MCF 10A (cell line): ENCODE results near the gene ATP5MC2. TPM values are rescaled to one million over a fixed set of nuclear protein-coding genes. Genes with fewer than 3 reads are reported as not detected.
"Not testable (repeated sequence)": the region's sequence is repeated elsewhere in the genome, so short reads cannot be mapped to it uniquely, and the experiment has no call there.

Experiments used
- BruUV-seq: library from RNA; stranded (reverse); fragments of 400-500 nt; replicated peaks from 2 replicates; lab custom pipeline; 2021; lab: Mats Ljungman, UMichigan
- CTCF ChIA-PET: fragments of 300-600 bp; sonication (Branson Sonifier 250); formaldehyde crosslinking; extraction: SDS; loops from one replicate; lab custom pipeline; 2021; ENCODE audit warnings: antibody characterized with exemption, inconsistent platforms; lab: Yijun Ruan, JAX
- POLR2A ChIA-PET: fragments of 300-600, 350-650 bp; sonication (Branson Sonifier 250); formaldehyde crosslinking; extraction: SDS; loops from one replicate; lab custom pipeline; 2020; ENCODE audit warnings: antibody characterized with exemption, inconsistent platforms; lab: Yijun Ruan, JAX
- DNase-seq: peaks from one replicate; pipeline ENCODE4 v3.0.0-alpha.2; 2018; ENCODE audit not compliant: unreplicated experiment
- H3K27ac Mint-ChIP-seq: one replicate; pipeline ENCODE4 v1.8.0; 2022; ENCODE audit warnings: mild to moderate bottlenecking, low read depth, mixed read lengths; ENCODE audit not compliant: unreplicated experiment
- H3K27me3 Mint-ChIP-seq: one replicate; pipeline ENCODE4 v1.8.0; 2022; ENCODE audit warnings: mixed read lengths; ENCODE audit not compliant: insufficient read depth, unreplicated experiment
- H3K36me3 Mint-ChIP-seq: one replicate; pipeline ENCODE4 v1.8.0; 2022; ENCODE audit warnings: mild to moderate bottlenecking, moderate library complexity, mixed read lengths; ENCODE audit not compliant: insufficient read depth, unreplicated experiment
- H3K4me1 Mint-ChIP-seq: one replicate; pipeline ENCODE4 v1.8.0; 2022; ENCODE audit warnings: mixed read lengths; ENCODE audit not compliant: insufficient read depth, unreplicated experiment
- H3K4me3 Mint-ChIP-seq: one replicate; pipeline ENCODE4 v1.8.0; 2022; ENCODE audit warnings: mild to moderate bottlenecking, moderate library complexity, mixed read lengths; ENCODE audit not compliant: unreplicated experiment
- H3K9me3 Mint-ChIP-seq: one replicate; pipeline ENCODE4 v1.8.0; 2022; ENCODE audit warnings: mixed read lengths; ENCODE audit not compliant: unreplicated experiment
- CTCF ChIP-seq: fragments of 200-600 bp; IDR thresholded peaks from one replicate; pipeline ENCODE4 v1.8.0; 2022; ENCODE audit warnings: antibody characterized with exemption, mild to moderate bottlenecking; ENCODE audit not compliant: unreplicated experiment
- intact Hi-C: fragments of 100-400 bp; cut with micrococcal nuclease; formaldehyde crosslinking; loops from 2 replicates; pipeline ENCODE4 v1.14.1; 2022
- total RNA-seq: library from RNA; stranded (reverse); gene quantifications from 2 replicates; pipeline ENCODE4 v1.2.3, GENCODE V29; 2022

ATP5MC2 gene
- total RNA-seq, 1 experiment from 2014 or later: 381 TPM

- TF ChIP-seq CTCF: no peak
- H3K4me3 Mint-ChIP-seq: no peak overlapping the region
- H3K27ac Mint-ChIP-seq: no peak overlapping the region
- H3K9me3 Mint-ChIP-seq: no peaks in the 10 kb centered on the region
- DNase-seq: no peak
- H3K4me1 Mint-ChIP-seq: no peaks in the 10 kb centered on the region
- intact Hi-C loops: no loop called here
- CTCF ChIA-PET: interaction anchor here (0.6 to 9.5 kb wide), 5 partner anchors 15 to 507 kb away, joined by 3 to 98 read pairs (median 4); no protein-coding TSS in a partner anchor
- BruUV-seq: no TSS peak
- no peaks in the 10 kb centered on the region for H3K27me3 Mint-ChIP-seq
- POLR2A ChIA-PET: interaction anchor here (1.0 kb wide), 1 partner anchor 315 kb away, joined by 3 read pairs; the partner anchor contains the start of gene HOXC9
- H3K36me3 Mint-ChIP-seq: no peaks in the 10 kb centered on the region
Measured at GRCh38 chr12:53684654-53685220, 8.9 kb upstream of the ATP5MC2 start.

- intact Hi-C loops: no loop called here
- no peaks in the 10 kb centered on the region for H3K9me3 Mint-ChIP-seq
- no TSS peak for BruUV-seq
- H3K27ac Mint-ChIP-seq: no peak overlapping the region
- ChIA-PET CTCF (interaction anchor here (0.6 to 9.5 kb wide), 4 partner anchors 8 to 61 kb away, joined by 5 to 98 read pairs (median 12); no protein-coding TSS in a partner anchor), POLR2A (interaction anchor here (1.4 kb wide), 1 partner anchor 23 kb away, joined by 5 read pairs; no protein-coding TSS in a partner anchor)
- H3K36me3 Mint-ChIP-seq: no peaks in the 10 kb centered on the region
- H3K4me3 Mint-ChIP-seq: no peak overlapping the region
- H3K4me1 Mint-ChIP-seq: peaks cover 2% of the 10 kb centered on the region
- no peak for TF ChIP-seq CTCF
- DNase-seq: no peak
- peaks cover 7% of the 10 kb centered on the region for H3K27me3 Mint-ChIP-seq
Measured at GRCh38 chr12:53683983-53684382, 8.1 kb upstream of the ATP5MC2 start.

GRCh38 chr12:53683494-53683893 is 7.6 kb upstream of the ATP5MC2 start:
- ChIA-PET POLR2A (interaction anchor here (1.4 kb wide), 1 partner anchor 24 kb away, joined by 5 read pairs; no protein-coding TSS in a partner anchor), CTCF (interaction anchor here (0.6 to 9.5 kb wide), 4 partner anchors 8 to 61 kb away, joined by 5 to 98 read pairs (median 12); no protein-coding TSS in a partner anchor)
- Mint-ChIP-seq H3K9me3 (no peaks in the 10 kb centered on the region), H3K27me3 (peaks cover 12% of the 10 kb centered on the region), H3K4me1 (peaks cover 4% of the 10 kb centered on the region), H3K36me3 (no peaks in the 10 kb centered on the region), H3K4me3 (no peak overlapping the region), H3K27ac (no peak overlapping the region)
- intact Hi-C loops: no loop called here
- BruUV-seq: no TSS peak
- no peak for DNase-seq
- TF ChIP-seq CTCF: no peak

- ChIA-PET CTCF (interaction anchor here (0.6 to 2.0 kb wide), 6 partner anchors 22 to 473 kb away, joined by 3 to 6 read pairs (median 4); partner anchors contain the start of gene ATF7), POLR2A (interaction anchor here (0.7 to 1.1 kb wide), 2 partner anchors 179 to 259 kb away, joined by 3 to 4 read pairs; partner anchors contain the start of gene TARBP2)
- intact Hi-C loops, H3K9me3 Mint-ChIP-seq, DNase-seq, BruUV-seq, H3K4me3 Mint-ChIP-seq, H3K27ac Mint-ChIP-seq, H3K4me1 Mint-ChIP-seq: not testable (repeated sequence)
- Mint-ChIP-seq H3K27me3 (peaks cover 12% of the 10 kb centered on the region), H3K36me3 (peaks cover 10% of the 10 kb centered on the region)
Measured at GRCh38 chr12:53680061-53680460, 4.2 kb upstream of the ATP5MC2 start.
